ENCODE results near the gene GPRASP2.
A peak's percentile ranks its signal among the peaks of the same experiment; 100 is the strongest.
"Not testable (repeated sequence)": the region's sequence is repeated elsewhere in the genome, so short reads cannot be mapped to it uniquely, and the experiment has no call there.

GPRASP2 gene

GRCh38 chrX:102712216-102712966 lies at the start of gene GPRASP2:
Gene GPRASP2 (plus strand): TSS chrX:102712448. CDS start chrX:102714870, 2,422 bp downstream.
- no peak for DNase-seq (ENCODE audit: low read depth in 2 of 2)

- DNase-seq (ENCODE audit: low read depth in 2 of 2) = not testable (repeated sequence)
Measured at GRCh38 chrX:102663820-102664219, 48.4 kb upstream of the GPRASP2 start.

GRCh38 chrX:102667034-102667433 lies 45.2 kb upstream of the GPRASP2 start:
- DNase-seq (ENCODE audit: low read depth in 2 of 2) = not testable (repeated sequence)

GRCh38 chrX:102669526-102669925 lies 42.7 kb upstream of the GPRASP2 start:
- DNase-seq (ENCODE audit: low read depth in 2 of 2) = no peak

GRCh38 chrX:102672856-102673255 lies 39.4 kb upstream of the GPRASP2 start:
- DNase-seq (ENCODE audit: low read depth in 2 of 2) = no peak

- DNase-seq (ENCODE audit: low read depth in 2 of 2) = not testable (repeated sequence)
Measured at GRCh38 chrX:102677479-102677878, 34.8 kb upstream of the GPRASP2 start.

GRCh38 chrX:102684772-102685520 lies 27.3 kb upstream of the GPRASP2 start:
- DNase-seq (ENCODE audit: low read depth in 2 of 2) = no peak

- DNase-seq (ENCODE audit: low read depth in 2 of 2) = no peak
Measured at GRCh38 chrX:102694749-102695148, 17.5 kb upstream of the GPRASP2 start.

- no peak for DNase-seq (ENCODE audit: low read depth in 2 of 2)
Measured at GRCh38 chrX:102696306-102696705, 15.9 kb upstream of the GPRASP2 start.

GRCh38 chrX:102697494-102697893 lies 14.8 kb upstream of the GPRASP2 start:
- DNase-seq (ENCODE audit: low read depth in 2 of 2) = no peak

- DNase-seq (ENCODE audit: low read depth in 2 of 2) = no peak
Measured at GRCh38 chrX:102708900-102709299, 3.3 kb upstream of the GPRASP2 start.

GRCh38 chrX:102711872-102712215 lies 404 bp upstream of the GPRASP2 start:
- DNase-seq (ENCODE audit: low read depth in 2 of 2) = no peak

GRCh38 chrX:102712981-102713625 lies 855 bp downstream of the GPRASP2 start:
- DNase-seq (ENCODE audit: low read depth in 2 of 2) = no peak

- DNase-seq (ENCODE audit: low read depth in 2 of 2) = no peak
Measured at GRCh38 chrX:102714994-102715393, 2.7 kb downstream of the GPRASP2 start.

- DNase-seq (ENCODE audit: low read depth in 2 of 2) = no peak
Measured at GRCh38 chrX:102715967-102716366, 3.7 kb downstream of the GPRASP2 start.

- DNase-seq (ENCODE audit: low read depth in 2 of 2) = peak; percentile 44 to 65
Measured at GRCh38 chrX:102720237-102721168, 8.3 kb downstream of the GPRASP2 start, which contains the start of gene GPRASP3. Gene GPRASP3 (plus strand): TSS chrX:102720743. CDS start chrX:102748996, 28,253 bp downstream.

GRCh38 chrX:102721169-102721506 lies 8.9 kb downstream of the GPRASP2 start:
- not testable (repeated sequence) for DNase-seq (ENCODE audit: low read depth in 2 of 2)

- DNase-seq (ENCODE audit: low read depth in 2 of 2) = no peak
Measured at GRCh38 chrX:102723456-102723855, 11.2 kb downstream of the GPRASP2 start.

GRCh38 chrX:102727761-102728160 lies 15.5 kb downstream of the GPRASP2 start:
- DNase-seq (ENCODE audit: low read depth in 2 of 2) = no peak

- DNase-seq (ENCODE audit: low read depth in 2 of 2) = no peak
Measured at GRCh38 chrX:102728646-102729045, 16.4 kb downstream of the GPRASP2 start.

- DNase-seq (ENCODE audit: low read depth in 2 of 2) = no peak
Measured at GRCh38 chrX:102739657-102740056, 27.4 kb downstream of the GPRASP2 start.

GRCh38 chrX:102744307-102744706 lies 32.1 kb downstream of the GPRASP2 start:
- no peak for DNase-seq (ENCODE audit: low read depth in 2 of 2)

All from stimulated activated CD4-positive, alpha-beta T cell treated with anti-CD3 and anti-CD28 coated beads, Interleukin-15, amount 100 ng/mL, for 48 hours (primary cell).